LoVo (cell line): ENCODE measurements around the gene HS6ST1.

Source experiments
- DNase-seq: peaks from one replicate; pipeline ENCODE4 v3.0.0-alpha.2; 2016; ENCODE audit warnings: low spot score

HS6ST1 gene

DNA sequence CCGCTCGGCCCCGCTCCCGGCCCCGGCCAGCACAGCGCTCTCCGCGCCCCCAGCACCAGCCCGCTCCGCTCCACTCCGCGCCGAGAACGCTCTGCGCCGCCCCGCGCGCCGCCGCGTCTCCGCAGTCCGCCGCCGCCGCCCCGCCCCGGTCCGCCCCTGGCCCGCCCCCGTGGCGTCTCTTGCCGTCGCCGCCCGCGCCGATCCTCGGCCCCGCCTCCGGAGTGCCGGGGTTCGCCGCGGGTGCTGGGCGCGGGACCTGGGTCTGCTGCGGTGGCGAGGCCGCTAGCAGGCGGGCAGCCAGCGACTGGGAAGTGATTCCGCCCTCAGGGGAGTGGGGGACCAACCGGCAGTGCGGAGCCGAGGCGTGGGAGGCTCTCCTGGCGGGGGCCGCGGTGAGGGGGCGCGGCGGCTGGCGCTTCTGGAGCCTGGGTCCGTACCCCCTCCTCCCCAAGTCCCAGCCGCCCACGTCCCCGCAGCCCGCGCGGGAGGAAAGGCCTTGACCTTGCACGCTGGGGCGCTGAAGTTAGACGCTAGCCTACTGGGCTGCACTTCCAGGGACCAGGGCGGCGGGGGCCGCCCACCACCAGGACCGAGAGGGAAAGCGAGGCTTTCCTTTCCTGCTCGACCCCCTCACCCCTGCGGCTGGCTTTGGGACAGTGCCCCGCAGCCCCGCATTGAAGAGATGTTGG lies at the start of gene HS6ST1:
TSS of gene HS6ST1 (minus strand) at position 93 of the 689 bp plus-strand sequence. CDS start 305 bp downstream, outside the sequence.
- peak; percentile 87 for DNase-seq

DNA sequence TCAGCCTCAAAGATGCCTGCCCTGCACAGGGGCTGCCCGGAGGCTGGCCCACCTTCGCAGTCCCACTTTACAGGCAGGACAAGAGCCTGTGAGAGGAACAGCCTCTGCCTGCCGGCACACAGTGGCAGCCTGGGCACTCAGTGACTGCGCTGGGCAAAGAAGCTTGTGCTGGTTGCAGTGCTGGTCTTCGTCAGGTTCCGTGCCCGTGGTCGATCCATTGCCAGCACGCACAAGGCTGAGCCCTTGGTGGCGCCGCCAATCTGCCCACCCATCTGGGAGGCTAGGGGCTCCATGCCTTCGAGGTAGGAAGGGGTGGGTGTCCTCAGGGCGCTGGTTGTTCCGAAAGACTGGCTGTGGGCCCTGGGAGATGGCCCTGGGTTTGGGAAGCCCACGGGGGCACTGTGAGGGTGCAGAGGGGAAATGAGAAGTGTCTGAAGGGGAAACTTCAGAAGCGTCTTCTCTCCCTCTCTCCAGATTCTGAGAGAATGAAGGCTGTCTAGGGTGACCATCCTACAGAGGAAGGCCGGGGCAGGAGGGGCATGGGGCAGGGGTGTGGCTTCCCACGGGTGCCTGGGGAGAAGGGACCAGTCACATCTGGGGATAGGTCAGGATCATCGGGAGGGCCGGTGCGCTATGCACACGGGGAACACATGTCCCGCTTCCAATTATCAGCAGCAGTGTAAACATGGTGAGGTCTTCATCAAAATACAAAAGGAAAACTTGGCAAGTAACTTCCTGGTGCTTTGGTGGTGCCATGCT lies 49.1 kb upstream of the HS6ST1 start:
- DNase-seq: no peak

DNA sequence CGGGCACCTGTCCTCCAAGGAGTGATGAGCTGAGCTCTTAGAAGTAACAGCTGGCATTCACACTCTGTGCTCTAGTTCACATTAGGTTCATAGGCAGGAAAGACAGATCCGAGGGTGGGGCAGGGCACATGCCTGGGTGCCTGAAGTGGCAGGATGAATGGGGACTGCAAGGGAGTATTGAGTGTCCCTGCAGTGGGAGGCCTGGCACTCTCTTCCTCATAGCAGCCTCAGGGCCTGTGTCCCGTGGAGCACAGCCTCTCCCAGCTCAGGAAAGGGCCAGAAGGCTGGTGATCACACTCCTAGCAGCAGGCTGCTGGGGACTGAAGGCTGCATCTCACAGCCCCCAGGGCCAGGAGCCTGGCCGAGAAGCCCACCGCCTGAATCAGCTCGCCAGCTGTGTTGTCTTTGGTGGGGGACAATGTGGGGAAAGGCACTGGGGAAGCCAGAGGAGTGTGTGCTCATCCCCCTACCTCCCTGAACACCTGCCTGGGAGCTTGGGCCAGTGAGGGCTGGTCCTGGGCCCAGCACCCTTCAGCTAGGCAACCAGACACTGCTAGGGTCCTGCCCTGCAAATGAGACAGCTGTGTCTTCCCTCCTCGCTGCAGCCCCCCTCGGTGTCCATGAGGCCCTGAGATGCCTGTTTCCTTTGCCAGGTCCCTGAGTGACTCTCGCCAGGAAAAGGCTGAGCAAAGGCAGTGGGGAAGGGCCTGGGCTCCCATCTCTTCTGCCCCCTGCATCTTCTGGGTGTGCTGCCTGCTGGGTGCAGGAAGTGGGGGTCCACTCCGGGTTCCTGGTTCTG lies 48.2 kb upstream of the HS6ST1 start:
- DNase-seq: no peak

DNA sequence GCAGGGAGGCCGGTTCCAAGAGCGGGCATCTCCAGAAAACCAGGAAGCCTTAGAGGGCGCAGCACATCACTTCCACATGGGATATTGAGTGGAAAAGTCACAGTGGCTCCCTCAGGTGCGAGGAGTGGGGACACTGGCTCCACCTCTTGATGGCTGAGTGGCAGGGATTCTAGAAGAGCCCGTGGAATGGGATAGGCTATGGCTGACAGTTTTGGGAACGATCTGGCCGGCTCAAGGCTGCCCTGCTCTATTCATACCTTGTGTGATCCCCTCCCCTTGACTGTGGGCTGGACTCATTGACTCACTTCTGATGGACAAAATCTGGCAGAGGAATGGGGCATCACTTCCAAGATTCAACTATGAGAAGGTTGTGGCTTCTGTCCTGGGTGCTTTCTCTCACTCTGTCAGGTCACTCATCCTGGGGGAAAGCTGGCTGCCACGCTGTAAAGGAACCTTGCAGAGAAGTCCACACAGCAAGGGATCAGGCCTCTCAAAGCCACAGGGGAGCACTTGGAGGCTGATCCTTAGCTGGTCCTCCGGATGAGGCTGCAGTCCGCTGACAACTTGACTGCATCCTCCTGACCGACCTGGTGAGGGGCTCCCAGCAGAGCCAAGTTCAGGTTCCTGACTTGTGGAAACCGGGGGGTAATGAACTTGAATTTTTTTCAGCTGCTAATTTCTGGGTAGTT lies 46.7 kb upstream of the HS6ST1 start:
- DNase-seq: no peak

GRCh38 chr2:128364441-128364911 lies 45.8 kb upstream of the HS6ST1 start:
- no peak for DNase-seq

- no peak for DNase-seq
These were observed 45.3 kb upstream of the HS6ST1 start for GRCh38 chr2:128363934-128364361.

DNA sequence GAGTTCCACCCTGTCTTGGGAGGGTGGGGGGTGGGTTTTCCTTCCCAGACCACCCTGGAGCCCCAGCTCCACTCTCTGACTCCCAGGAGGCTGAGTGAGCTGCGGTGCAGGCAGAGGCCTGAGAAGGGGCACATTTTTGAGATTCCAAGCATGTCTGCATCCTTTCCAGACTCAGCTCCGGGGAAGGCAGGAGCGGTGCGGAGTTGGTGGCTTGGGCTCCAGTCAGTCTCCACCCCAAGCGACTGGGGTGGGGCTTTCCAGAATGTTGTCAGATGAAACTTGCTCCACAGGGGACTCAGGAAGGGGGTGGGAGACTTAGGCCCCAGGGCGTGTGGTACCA lies 44.2 kb upstream of the HS6ST1 start:
- no peak for DNase-seq

DNA sequence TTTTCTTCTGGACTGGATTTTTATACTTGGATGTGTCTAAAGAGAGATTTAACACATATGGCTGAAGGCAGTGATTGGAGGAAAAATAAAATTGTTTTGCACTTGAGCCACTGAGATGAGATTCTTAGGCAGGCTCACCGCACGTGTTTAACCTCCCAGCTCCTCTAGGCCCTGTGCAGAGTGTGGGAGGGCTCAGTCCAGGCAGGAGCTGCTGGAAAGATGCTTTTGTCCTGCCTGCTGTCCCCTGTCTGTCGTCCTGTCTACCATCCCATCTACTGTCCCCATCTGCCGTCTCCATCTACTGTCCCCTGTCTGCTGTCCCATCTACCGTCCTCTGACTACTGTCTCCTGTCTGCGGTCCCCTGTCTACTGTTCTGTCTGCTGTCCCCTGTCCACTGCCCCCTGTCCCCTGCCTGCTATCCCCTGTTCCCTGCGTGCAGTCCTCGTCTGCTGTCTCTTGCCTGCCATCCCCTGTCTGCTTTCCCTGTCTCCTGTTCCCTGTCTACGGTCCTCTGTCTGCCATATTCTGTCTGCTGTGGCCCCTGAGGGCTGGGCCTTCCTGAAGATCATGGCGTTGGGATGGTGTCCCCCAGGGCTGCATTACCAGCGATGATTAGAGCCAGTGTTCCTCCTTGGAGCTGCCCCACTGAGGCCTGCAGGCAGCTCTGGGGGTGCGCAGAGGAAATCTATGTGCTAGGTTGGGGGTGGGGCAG lies 43.7 kb upstream of the HS6ST1 start:
- no peak for DNase-seq

- DNase-seq: no peak
These were observed 42.9 kb upstream of the HS6ST1 start for GRCh38 chr2:128361376-128362131.

DNA sequence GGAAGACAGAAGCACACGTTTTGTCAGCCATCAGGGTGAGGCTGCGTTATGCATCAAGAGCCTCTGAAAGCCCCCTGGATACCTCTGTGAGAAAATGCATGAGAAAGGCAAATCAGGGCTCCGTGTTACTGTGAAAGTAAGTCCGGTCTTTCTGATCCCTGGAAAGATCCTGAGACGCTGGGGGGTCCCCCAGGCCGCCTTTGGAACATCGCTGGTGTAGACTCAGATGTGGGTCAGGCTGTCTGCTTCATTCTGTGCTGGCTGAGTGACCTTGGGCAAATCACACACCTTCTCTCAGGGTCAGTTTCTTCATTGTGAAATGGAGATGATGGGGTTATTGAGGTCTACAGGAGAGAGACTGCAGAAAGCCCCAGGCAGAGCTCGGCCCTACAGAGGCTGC lies 42.0 kb upstream of the HS6ST1 start:
- no peak for DNase-seq

GRCh38 chr2:128359841-128360240 lies 41.2 kb upstream of the HS6ST1 start:
- DNase-seq: no peak

GRCh38 chr2:128358941-128359731 lies 40.5 kb upstream of the HS6ST1 start:
- no peak for DNase-seq

DNA sequence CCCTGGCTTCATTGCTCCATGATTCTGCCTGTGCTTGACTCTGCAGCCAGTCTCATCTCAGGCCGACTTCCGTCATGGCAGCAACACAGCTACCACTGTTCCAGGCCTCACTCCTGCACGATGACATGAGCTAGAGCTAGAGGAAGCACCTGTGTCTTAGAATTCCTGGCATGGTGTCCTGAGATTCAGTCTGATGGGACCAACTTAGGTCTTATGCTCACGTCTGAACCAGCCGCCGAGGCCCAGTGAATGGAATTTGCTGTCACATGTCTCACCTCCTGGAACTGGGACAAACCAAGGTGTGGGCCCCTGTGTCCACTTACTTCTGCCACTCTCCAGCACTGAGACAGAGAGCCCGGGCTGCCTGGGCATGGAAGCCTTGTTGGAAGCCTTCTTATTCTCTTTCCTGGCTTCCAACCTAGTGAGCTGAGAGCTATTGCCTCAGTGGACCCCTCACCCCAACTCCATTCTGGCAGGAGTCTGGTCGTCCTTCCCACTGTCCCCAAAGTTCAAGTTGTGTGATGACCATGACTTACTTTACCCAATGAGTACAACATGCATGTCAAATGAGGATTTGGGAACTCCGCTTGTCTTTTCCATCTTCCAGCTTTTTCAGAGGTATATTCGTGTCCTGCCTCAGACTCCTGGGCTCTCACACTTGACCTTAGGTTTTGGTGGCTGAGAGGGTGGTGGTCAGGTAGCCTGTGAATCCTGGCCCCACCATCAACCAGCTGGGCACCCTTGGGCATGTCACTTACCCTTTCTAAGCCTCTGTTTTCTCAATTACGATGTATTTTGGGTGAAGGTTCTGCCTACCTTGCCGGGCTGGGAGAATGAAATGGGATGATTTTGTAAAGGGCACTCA lies 39.1 kb upstream of the HS6ST1 start:
- no peak for DNase-seq

- no peak for DNase-seq
These were observed 37.5 kb upstream of the HS6ST1 start for GRCh38 chr2:128356127-128356526.

- no peak for DNase-seq
These were observed 36.2 kb upstream of the HS6ST1 start for GRCh38 chr2:128354726-128355470.

DNA sequence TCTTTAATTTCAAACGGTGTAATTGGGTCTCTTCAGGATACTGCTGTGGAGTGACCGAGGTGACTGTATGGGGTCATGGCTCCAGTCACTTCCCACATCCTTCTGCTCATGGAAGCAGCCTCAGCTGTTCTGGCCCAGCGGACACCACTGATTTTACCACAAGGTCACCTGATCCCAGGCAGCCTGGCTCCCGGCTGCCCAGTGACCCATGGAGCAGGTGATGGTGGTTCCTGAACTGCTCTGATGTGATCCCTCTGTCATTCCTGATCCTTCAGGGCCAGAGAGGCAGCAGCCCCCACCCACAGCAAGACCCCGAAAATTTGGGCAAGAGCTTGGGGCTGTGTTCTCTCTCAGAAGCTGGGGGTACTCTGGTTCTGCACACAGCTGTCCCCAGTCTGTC lies 35.5 kb upstream of the HS6ST1 start:
- DNase-seq: no peak

GRCh38 chr2:128350736-128351135 lies 32.1 kb upstream of the HS6ST1 start:
- no peak for DNase-seq

GRCh38 chr2:128348701-128349100 lies 30.0 kb upstream of the HS6ST1 start:
- DNase-seq: no peak
